Smooth muscle cell (in vitro differentiated cells): ENCODE data around the gene KLK10. TPM values are rescaled to one million over a fixed set of nuclear protein-coding genes. Genes with fewer than 3 reads are reported as not detected.
"Not testable (repeated sequence)": the region's sequence is repeated elsewhere in the genome, so short reads cannot be mapped to it uniquely, and the experiment has no call there.

Experiments
- DNase-seq: peaks from one replicate; lab custom pipeline; 2025; ENCODE audit not compliant: unreplicated experiment; lab: John Stamatoyannopoulos, UW
- H2AFZ ChIP-seq: fragments of 200-600 bp; sonication (generic); 2 replicates; pipeline ENCODE4 v1.6.0; 2016; ENCODE audit warnings: antibody characterized with exemption, low read depth, mild to moderate bottlenecking
- H3F3A ChIP-seq: fragments of 200-600 bp; sonication (generic); 2 replicates; pipeline ENCODE4 v1.6.0; 2017; ENCODE audit warnings: antibody characterized with exemption, low read depth
- H3K27ac ChIP-seq: fragments of 200-600 bp; sonication (generic); 2 replicates; pipeline ENCODE4 v1.5.1; 2016; ENCODE audit warnings: low read depth, mild to moderate bottlenecking
- H3K27me3 ChIP-seq: fragments of 200-600 bp; sonication (generic); 2 replicates; pipeline ENCODE4 v1.6.1; 2016; ENCODE audit warnings: low read depth, mild to moderate bottlenecking
- H3K36me3 ChIP-seq: fragments of 200-600 bp; sonication (generic); 2 replicates; pipeline ENCODE4 v1.5.1; 2016; ENCODE audit warnings: low read depth
- H3K4me1 ChIP-seq: fragments of 200-600 bp; sonication (generic); 2 replicates; pipeline ENCODE4 v1.5.1; 2016; ENCODE audit warnings: low read depth
- H3K4me2 ChIP-seq: fragments of 200-600 bp; sonication (generic); 2 replicates; pipeline ENCODE4 v1.6.0; 2016; ENCODE audit warnings: mild to moderate bottlenecking
- H3K4me3 ChIP-seq: fragments of 200-600 bp; sonication (generic); 2 replicates; pipeline ENCODE4 v1.5.1; 2016; ENCODE audit warnings: mild to moderate bottlenecking
- H3K79me2 ChIP-seq: fragments of 200-600 bp; sonication (generic); 2 replicates; pipeline ENCODE4 v1.6.0; 2016; ENCODE audit warnings: low read depth, mild to moderate bottlenecking
- H3K9ac ChIP-seq: fragments of 200-600 bp; sonication (generic); 2 replicates; pipeline ENCODE4 v1.6.0; 2016; ENCODE audit warnings: low read depth
- H3K9me3 ChIP-seq: fragments of 200-600 bp; sonication (generic); replicated peaks from 2 replicates; pipeline ENCODE4 v1.5.1; 2016; ENCODE audit warnings: low read depth
- H4K20me1 ChIP-seq: fragments of 200-600 bp; sonication (generic); 2 replicates; pipeline ENCODE4 v1.6.0; 2016; ENCODE audit warnings: low read depth
- whole genome bisulfite sequencing: methylation state at CpG from one replicate; pipeline ENCODE4 v1.1.7; 2016; ENCODE audit warnings: low lambda C conversion rate; 5-methylcytosine and 5-hydroxymethylcytosine counted together
- polyA plus RNA-seq: library from polyadenylated mRNA; unstranded; fragments of >200 nt; fragmentation: Nextera tagmentation; extraction: Ambion mirVana; gene quantifications from 2 replicates; pipeline ENCODE4 v1.2.1, GENCODE V29; 2016
- total RNA-seq: library from RNA; depleted of rRNA; stranded (reverse); fragments of >200 nt; gene quantifications from 2 replicates; pipeline ENCODE4 v1.2.3, GENCODE V29; 2014
- TF ChIP-seq, protein P1 (sequence below): fragments of 200-600 bp; sonication (generic); IDR thresholded peaks from 2 replicates; pipeline ENCODE4 v1.5.1; 2017; ENCODE audit warnings: borderline replicate concordance, mild to moderate bottlenecking, antibody characterized with exemption; ENCODE audit not compliant: insufficient read depth, poor library complexity, severe bottlenecking

The KLK10 gene
- total and polyA plus RNA-seq, 2 experiments from 2014 or later = 3.6 to 8.5 TPM

DNA sequence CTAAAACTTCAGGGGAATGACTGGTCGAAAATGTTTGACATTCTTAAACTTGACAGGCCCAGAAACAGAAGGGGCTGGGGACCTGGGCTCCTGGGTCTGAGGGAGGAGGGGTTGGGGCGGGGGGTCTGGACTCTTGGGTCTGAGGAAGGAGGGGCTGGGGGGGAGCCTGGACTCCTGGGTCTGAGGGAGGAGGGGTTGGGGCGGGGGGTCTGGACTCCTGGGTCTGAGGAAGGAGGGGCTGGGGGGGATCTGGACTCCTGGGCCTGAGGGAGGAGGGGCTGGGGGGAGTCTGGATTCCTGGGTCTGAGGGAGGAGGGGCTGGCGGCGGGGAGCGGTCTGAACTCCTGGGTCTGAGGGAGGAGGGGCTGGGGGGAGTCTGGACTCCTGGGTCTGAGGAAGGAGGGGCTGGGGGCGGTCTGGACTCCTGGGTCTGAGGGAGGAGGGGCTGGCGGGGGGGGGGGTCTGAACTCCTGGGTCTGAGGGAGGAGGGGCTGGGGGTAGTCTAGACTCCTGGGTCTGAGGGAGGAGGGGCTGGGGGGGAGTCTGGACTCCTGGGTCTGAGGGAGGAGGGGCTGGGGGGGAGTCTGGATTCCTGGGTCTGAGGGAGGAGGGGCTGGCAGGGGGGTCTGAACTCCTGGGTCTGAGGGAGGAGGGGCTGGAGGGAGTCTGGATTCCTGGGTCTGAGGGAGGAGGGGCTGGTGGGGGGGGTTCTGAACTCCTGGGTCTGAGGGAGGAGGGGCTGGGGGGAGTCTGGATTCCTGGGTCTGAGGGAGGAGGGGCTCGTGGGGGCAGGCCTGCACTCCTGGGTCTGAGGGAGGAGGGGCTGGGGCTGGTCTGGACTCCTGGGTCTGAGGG is 44.6 kb downstream of the KLK10 start:
- 21% methylated on average over 2 of the region's 9 CpGs for WGBS
- Histone ChIP-seq H3K4me1 (no peaks in the 10 kb centered on the region), H2AFZ (no peak overlapping the region), H3K9ac (no peak overlapping the region), H3K9me3 (no peaks in the 10 kb centered on the region), H4K20me1 (no peaks in the 10 kb centered on the region), H3K27ac (no peak overlapping the region), H3K79me2 (no peaks in the 10 kb centered on the region), H3K36me3 (no peaks in the 10 kb centered on the region), H3F3A (no peaks in the 10 kb centered on the region), H3K4me2 (no peak overlapping the region), H3K4me3 (no peak overlapping the region), H3K27me3 (no peaks in the 10 kb centered on the region)
- TF ChIP-seq, protein P1, sequence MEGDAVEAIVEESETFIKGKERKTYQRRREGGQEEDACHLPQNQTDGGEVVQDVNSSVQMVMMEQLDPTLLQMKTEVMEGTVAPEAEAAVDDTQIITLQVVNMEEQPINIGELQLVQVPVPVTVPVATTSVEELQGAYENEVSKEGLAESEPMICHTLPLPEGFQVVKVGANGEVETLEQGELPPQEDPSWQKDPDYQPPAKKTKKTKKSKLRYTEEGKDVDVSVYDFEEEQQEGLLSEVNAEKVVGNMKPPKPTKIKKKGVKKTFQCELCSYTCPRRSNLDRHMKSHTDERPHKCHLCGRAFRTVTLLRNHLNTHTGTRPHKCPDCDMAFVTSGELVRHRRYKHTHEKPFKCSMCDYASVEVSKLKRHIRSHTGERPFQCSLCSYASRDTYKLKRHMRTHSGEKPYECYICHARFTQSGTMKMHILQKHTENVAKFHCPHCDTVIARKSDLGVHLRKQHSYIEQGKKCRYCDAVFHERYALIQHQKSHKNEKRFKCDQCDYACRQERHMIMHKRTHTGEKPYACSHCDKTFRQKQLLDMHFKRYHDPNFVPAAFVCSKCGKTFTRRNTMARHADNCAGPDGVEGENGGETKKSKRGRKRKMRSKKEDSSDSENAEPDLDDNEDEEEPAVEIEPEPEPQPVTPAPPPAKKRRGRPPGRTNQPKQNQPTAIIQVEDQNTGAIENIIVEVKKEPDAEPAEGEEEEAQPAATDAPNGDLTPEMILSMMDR = no peak
- DNase-seq = no peak

DNA sequence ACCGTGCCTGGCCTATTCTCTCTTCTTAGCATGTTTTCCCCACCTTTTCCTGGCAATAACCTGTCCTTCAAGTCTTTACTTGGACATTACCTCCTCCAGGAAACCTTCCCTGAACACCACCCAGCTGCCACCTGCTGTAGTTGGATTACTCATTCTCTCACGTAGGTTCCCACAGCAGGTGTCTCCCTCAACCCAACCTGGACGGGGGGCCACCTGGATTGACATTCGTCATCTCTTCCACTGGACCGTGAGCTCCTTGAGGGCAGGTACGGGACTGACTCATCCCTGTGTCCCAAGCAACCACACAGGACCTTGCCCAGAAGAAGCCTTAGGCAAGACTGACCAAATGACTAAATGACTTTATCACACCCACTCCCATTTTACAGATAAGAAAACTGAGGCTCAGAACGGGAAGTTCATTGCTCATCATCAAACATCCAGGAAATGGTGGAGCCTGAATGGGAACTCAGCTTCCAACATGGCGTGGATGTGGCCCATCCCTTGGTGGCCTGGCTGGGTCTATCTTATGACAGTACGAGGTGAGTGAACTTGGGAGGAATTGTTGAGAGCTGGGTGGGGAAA is 46.6 kb downstream of the KLK10 start:
- Histone ChIP-seq H3K27ac (no peak overlapping the region), H3K4me3 (no peak overlapping the region), H4K20me1 (no peaks in the 10 kb centered on the region), H2AFZ (no peak overlapping the region), H3K36me3 (no peaks in the 10 kb centered on the region), H3K27me3 (no peaks in the 10 kb centered on the region), H3K79me2 (no peaks in the 10 kb centered on the region), H3K9me3 (no peaks in the 10 kb centered on the region), H3K4me2 (no peak overlapping the region), H3K4me1 (no peaks in the 10 kb centered on the region), H3K9ac (no peak overlapping the region), H3F3A (no peaks in the 10 kb centered on the region)
- no peak for DNase-seq
- TF ChIP-seq, protein P1 = no peak
- WGBS = 68% methylated on average over 9 of the region's 9 CpGs

DNA sequence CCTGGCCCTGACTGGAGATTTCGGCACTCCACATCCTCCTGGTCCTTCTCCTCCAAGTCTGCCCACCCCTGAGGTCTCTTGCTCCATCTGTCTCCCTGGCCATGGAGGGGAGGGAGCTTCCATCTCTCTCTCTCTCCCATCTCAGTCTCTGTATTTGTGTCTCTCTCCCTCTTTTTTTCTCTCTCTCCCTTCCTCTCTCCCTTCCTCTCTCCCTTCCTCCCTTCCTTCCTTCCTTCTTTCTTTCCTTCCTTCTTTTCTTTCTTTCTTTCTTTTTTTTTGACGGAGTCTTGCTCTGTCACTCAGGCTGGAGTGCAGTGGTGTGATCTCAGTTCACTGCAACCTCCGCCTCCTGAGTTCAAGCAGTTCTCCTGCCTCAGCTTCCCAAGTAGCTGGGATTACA is 49.7 kb downstream of the KLK10 start:
- not testable (repeated sequence) for H3K36me3 ChIP-seq, H3K4me3 ChIP-seq, DNase-seq, H3K4me1 ChIP-seq, H4K20me1 ChIP-seq, H3K4me2 ChIP-seq, H3K79me2 ChIP-seq, H2AFZ ChIP-seq, H3F3A ChIP-seq, H3K27me3 ChIP-seq, H3K9ac ChIP-seq, H3K9me3 ChIP-seq
- WGBS = 92% methylated on average over 3 of the region's 3 CpGs
- peak overlapping the region; percentile 35 for H3K27ac ChIP-seq

DNA sequence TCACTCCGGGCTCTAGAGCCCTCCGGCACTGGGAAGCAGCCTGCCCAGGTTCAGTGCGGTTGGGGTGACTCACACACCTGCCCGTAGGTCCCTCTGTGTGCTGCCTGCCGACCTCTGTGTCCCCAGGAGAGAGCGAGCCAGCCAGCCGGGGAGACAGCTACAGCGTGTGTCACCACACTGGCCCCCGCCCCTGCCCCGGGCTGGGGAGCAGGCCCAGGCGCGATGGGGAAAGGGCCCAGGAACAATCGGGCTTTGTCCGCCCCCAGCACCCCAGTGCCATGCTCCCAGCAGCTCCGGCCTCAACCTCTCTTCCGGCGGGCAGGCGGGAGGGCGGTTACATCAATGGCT is 50.1 kb downstream of the KLK10 start, which contains the start of gene KLK6:
Gene KLK6, minus strand, starts transcription at position 179 of the 348 bp plus-strand sequence. CDS start 1,487 bp downstream, outside the sequence.
- Histone ChIP-seq H3K27ac (peak within 1 kb of the TSS; percentile 49), H3K4me2 (no peak within 1 kb of the TSS), H3K79me2 (no peaks in the 10 kb centered on the region), H4K20me1 (no peaks in the 10 kb centered on the region), H3K9me3 (no peaks in the 10 kb centered on the region), H3K4me3 (no peak within 1 kb of the TSS), H2AFZ (no peak within 1 kb of the TSS), H3K27me3 (no peaks in the 10 kb centered on the region), H3K9ac (peak within 1 kb of the TSS; percentile 8), H3K36me3 (no peaks in the 10 kb centered on the region), H3F3A (no peaks in the 10 kb centered on the region), H3K4me1 (no peaks in the 10 kb centered on the region)
- no peak for DNase-seq
- TF ChIP-seq, protein P1 = no peak
- WGBS = 77% methylated on average over 19 of the region's 19 CpGs
